Measurements from ENCODE around the gene HDAC4.

HDAC4 gene

GRCh38 chr2:239271471-239271870, 129.3 kb downstream of the HDAC4 start:
- no peak for DNase-seq (ENCODE audit: low read depth in 3 of 3, low spot score in 1 of 3)

GRCh38 chr2:239269916-239270315, 130.9 kb downstream of the HDAC4 start:
- no peak for DNase-seq (ENCODE audit: low read depth in 3 of 3, low spot score in 1 of 3)

- DNase-seq (ENCODE audit: low read depth in 3 of 3, low spot score in 1 of 3) = no peak
Measured at GRCh38 chr2:239269173-239269885, 131.5 kb downstream of the HDAC4 start.

GRCh38 chr2:239268549-239268948, 132.3 kb downstream of the HDAC4 start:
- no peak for DNase-seq (ENCODE audit: low read depth in 3 of 3, low spot score in 1 of 3)

GRCh38 chr2:239268082-239268481, 132.7 kb downstream of the HDAC4 start:
- DNase-seq (ENCODE audit: low read depth in 3 of 3, low spot score in 1 of 3) = no peak

GRCh38 chr2:239267288-239267951, 133.4 kb downstream of the HDAC4 start:
- DNase-seq (ENCODE audit: low read depth in 3 of 3, low spot score in 1 of 3) = peak; percentile 64 to 84 (median 82)

- no peak for DNase-seq (ENCODE audit: low read depth in 3 of 3, low spot score in 1 of 3)
Measured at GRCh38 chr2:239266779-239267287, 134.0 kb downstream of the HDAC4 start.

GRCh38 chr2:239266434-239266766, 134.4 kb downstream of the HDAC4 start:
- DNase-seq (ENCODE audit: low read depth in 3 of 3, low spot score in 1 of 3) = no peak

GRCh38 chr2:239265681-239266433, 135.0 kb downstream of the HDAC4 start:
- no peak for DNase-seq (ENCODE audit: low read depth in 3 of 3, low spot score in 1 of 3)

GRCh38 chr2:239264838-239265651, 135.8 kb downstream of the HDAC4 start:
- peak in 1 of 3 donors; percentile 43 for DNase-seq (ENCODE audit: low read depth in 3 of 3, low spot score in 1 of 3)

GRCh38 chr2:239264492-239264837, 136.4 kb downstream of the HDAC4 start:
- no peak for DNase-seq (ENCODE audit: low read depth in 3 of 3, low spot score in 1 of 3)

GRCh38 chr2:239263669-239264491, 136.9 kb downstream of the HDAC4 start:
- DNase-seq (ENCODE audit: low read depth in 3 of 3, low spot score in 1 of 3) = no peak

GRCh38 chr2:239263231-239263630, 137.6 kb downstream of the HDAC4 start:
- no peak for DNase-seq (ENCODE audit: low read depth in 3 of 3, low spot score in 1 of 3)

GRCh38 chr2:239262484-239263230, 138.2 kb downstream of the HDAC4 start:
- DNase-seq (ENCODE audit: low read depth in 3 of 3, low spot score in 1 of 3) = no peak

- DNase-seq (ENCODE audit: low read depth in 3 of 3, low spot score in 1 of 3) = no peak
Measured at GRCh38 chr2:239261796-239262483, 138.9 kb downstream of the HDAC4 start.

GRCh38 chr2:239261356-239261755, 139.5 kb downstream of the HDAC4 start:
- no peak for DNase-seq (ENCODE audit: low read depth in 3 of 3, low spot score in 1 of 3)

GRCh38 chr2:239260546-239261327, 140.1 kb downstream of the HDAC4 start:
- DNase-seq (ENCODE audit: low read depth in 3 of 3, low spot score in 1 of 3) = no peak

GRCh38 chr2:239259603-239260298, 141.1 kb downstream of the HDAC4 start:
- DNase-seq (ENCODE audit: low read depth in 3 of 3, low spot score in 1 of 3) = no peak
